HUES6 (cell line): ENCODE results near the gene DNAH8.

Experiments used
- H3K27ac ChIP-seq: 2 replicates; pipeline ENCODE4 v1.7.0; 2013; ENCODE audit warnings: low read depth, mild to moderate bottlenecking, low read length, inconsistent platforms
- H3K27me3 ChIP-seq: 2 replicates; pipeline ENCODE4 v1.6.1; 2013; ENCODE audit warnings: low read length; ENCODE audit not compliant: control insufficient read depth, insufficient read depth
- H3K36me3 ChIP-seq: 2 replicates; pipeline ENCODE4 v1.6.1; 2013; ENCODE audit warnings: low read length; ENCODE audit not compliant: control insufficient read depth, insufficient read depth
- H3K4me1 ChIP-seq: 2 replicates; pipeline ENCODE4 v1.6.1; 2013; ENCODE audit warnings: low read length; ENCODE audit not compliant: control insufficient read depth, insufficient read depth
- H3K4me3 ChIP-seq: 2 replicates; pipeline ENCODE4 v1.5.1; 2013; ENCODE audit warnings: low read depth, low read length
- H3K9ac ChIP-seq: one replicate; pipeline ENCODE4 v1.6.1; 2013; ENCODE audit warnings: mild to moderate bottlenecking, low read length
- H3K9me3 ChIP-seq: 2 replicates; pipeline ENCODE4 v1.6.1; 2013; ENCODE audit warnings: low read depth, low read length; ENCODE audit not compliant: control insufficient read depth, insufficient read depth

Gene DNAH8

DNA sequence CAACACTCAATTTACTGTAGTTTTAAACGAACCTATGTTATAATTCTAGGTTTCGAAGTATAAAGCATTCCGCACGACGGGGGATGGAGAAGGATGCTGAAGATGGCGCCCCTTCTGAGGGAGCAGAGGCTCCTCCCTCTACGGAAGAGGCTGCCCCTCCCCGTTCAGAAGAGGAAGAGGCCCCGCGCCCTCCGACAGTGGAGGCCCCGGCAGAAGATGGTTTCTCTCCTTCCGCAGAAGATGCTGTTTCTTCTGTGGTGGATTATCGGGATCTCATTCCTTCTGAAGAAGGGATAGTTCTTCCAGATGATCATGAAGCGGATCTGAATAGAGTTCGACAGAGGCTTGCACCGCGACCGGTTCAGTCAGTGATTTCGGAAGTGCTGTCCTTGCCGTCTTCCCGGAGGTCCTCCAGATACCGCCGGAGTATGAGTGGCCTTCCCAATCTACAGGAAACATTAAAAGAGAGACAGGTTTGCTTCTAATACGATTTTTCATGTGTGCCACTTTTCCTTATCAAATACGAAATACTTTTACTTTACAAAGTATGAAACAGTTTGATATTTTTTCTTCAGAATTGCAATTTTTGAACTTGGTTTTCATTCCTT is 7.7 kb downstream of the DNAH8 start:
- no peak overlapping the region for H3K9ac ChIP-seq

GRCh38 chr6:38723783-38724182 is 8.7 kb downstream of the DNAH8 start:
- H3K27ac ChIP-seq = no peak overlapping the region
- H3K36me3 ChIP-seq = no peaks in the 10 kb centered on the region
- H3K9me3 ChIP-seq = no peaks in the 10 kb centered on the region
- no peaks in the 10 kb centered on the region for H3K4me1 ChIP-seq
- H3K27me3 ChIP-seq = no peaks in the 10 kb centered on the region
- no peak overlapping the region for H3K4me3 ChIP-seq
- H3K9ac ChIP-seq = no peak overlapping the region

More for the DNA sequence above, 7.7 kb downstream of the DNAH8 start:
- Histone ChIP-seq H3K27me3 (no peaks in the 10 kb centered on the region), H3K4me1 (no peaks in the 10 kb centered on the region), H3K27ac (no peak overlapping the region), H3K9me3 (no peaks in the 10 kb centered on the region), H3K4me3 (no peak overlapping the region), H3K36me3 (no peaks in the 10 kb centered on the region)

- no peak overlapping the region for H3K27ac ChIP-seq
- no peak overlapping the region for H3K9ac ChIP-seq
- no peaks in the 10 kb centered on the region for H3K9me3 ChIP-seq
- H3K4me3 ChIP-seq = no peak overlapping the region
- no peaks in the 10 kb centered on the region for H3K36me3 ChIP-seq
- H3K4me1 ChIP-seq = no peaks in the 10 kb centered on the region
- no peaks in the 10 kb centered on the region for H3K27me3 ChIP-seq
Measured at GRCh38 chr6:38724343-38724742, 9.2 kb downstream of the DNAH8 start.

DNA sequence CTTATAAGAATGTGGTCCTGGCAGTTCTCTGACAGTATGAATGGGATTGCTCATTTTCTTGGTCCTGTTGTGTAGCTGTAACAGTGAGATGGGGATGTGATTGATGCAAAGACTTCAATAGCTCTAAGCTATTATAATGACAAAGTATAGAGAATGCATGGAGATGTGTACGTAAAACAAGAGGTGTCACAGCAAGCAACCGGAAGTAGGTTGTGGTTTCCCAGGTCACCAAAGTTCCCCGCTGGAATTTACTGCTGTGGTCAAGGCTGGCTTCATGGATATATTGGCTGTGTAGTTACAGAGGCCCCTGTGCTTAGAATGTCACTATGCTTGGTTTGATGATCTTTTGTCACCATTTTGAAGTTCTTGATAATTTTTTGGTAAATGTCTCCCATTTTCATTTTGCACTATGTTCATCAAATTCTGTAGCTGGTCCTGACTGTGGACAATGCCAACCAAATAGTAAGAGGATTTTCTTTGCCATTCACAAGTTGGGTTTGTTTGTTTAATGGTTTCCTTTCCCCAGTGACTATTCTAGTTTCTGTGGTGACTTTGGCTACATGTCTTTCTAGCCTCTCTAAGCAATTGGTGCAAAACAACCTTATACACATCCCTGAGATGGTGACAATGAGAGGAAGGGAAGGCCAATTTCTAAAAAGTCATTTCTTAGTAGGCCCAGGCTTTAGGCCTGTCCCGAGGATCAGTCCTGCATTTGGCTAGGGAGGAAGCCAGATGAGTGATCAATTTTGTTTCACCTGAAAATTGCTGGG is 10.5 kb downstream of the DNAH8 start:
- Histone ChIP-seq H3K9me3 (no peaks in the 10 kb centered on the region), H3K27me3 (no peaks in the 10 kb centered on the region), H3K4me1 (no peaks in the 10 kb centered on the region), H3K4me3 (no peak overlapping the region), H3K36me3 (no peaks in the 10 kb centered on the region), H3K27ac (no peak overlapping the region), H3K9ac (no peak overlapping the region)

DNA sequence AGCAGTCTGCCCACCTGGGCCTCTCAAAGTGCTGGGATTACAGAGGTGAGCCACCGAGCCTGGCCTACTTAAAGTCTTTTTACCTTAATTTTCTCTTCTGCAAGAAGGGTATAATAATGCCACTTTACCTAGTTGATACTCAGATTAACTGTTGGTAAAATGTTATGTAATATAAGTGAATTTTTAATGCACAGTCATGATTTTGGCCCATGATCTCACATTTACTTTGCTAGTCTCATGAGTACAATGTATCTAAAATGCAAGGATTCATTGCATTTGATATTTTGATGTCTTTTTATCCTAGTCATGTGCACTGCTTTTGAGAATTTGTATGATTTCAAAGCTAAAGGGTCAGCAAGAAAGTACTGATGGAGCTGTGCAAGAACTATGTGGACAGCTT is 13.1 kb downstream of the DNAH8 start:
- H3K27ac ChIP-seq = no peak overlapping the region
- H3K4me3 ChIP-seq = no peak overlapping the region
- no peaks in the 10 kb centered on the region for H3K36me3 ChIP-seq
- no peak overlapping the region for H3K9ac ChIP-seq
- no peaks in the 10 kb centered on the region for H3K27me3 ChIP-seq
- no peaks in the 10 kb centered on the region for H3K4me1 ChIP-seq
- H3K9me3 ChIP-seq = no peaks in the 10 kb centered on the region

- Histone ChIP-seq H3K36me3 (no peaks in the 10 kb centered on the region), H3K27me3 (no peaks in the 10 kb centered on the region), H3K4me3 (no peak overlapping the region), H3K4me1 (no peaks in the 10 kb centered on the region), H3K9ac (no peak overlapping the region), H3K9me3 (0 out of 2 replicates have a peak, but pooled peaks cover 3% of the 10 kb centered on the region), H3K27ac (no peak overlapping the region)
Measured at GRCh38 chr6:38730140-38730862, 15.2 kb downstream of the DNAH8 start.

GRCh38 chr6:38736951-38737350 is 21.8 kb downstream of the DNAH8 start:
- no peak overlapping the region for H3K27ac ChIP-seq
- no peaks in the 10 kb centered on the region for H3K4me1 ChIP-seq
- H3K4me3 ChIP-seq = no peak overlapping the region
- 0 out of 2 replicates have a peak, but pooled peaks cover 5% of the 10 kb centered on the region for H3K9me3 ChIP-seq
- no peak overlapping the region for H3K9ac ChIP-seq
- H3K27me3 ChIP-seq = no peaks in the 10 kb centered on the region
- no peaks in the 10 kb centered on the region for H3K36me3 ChIP-seq

DNA sequence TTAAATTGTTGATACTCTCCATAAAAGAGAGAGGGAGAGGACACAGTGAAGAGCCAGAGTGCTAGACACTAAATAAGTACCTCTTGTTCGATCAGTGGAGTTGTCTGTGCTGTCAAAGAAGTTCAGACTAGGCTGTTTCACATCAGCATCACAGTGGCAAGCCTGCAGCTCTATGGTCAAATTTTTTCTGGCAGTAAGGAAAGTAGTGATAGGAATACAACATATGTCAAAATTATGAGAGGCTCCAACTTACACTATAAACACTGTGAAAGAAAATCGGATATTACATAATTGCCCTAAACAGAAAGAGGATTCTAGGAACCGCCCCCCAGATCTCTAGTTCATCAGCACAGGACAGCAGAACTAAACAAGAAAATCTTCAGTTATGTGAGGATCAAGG is 23.1 kb downstream of the DNAH8 start:
- Histone ChIP-seq H3K4me1 (no peaks in the 10 kb centered on the region), H3K9ac (no peak overlapping the region), H3K27me3 (no peaks in the 10 kb centered on the region), H3K36me3 (no peaks in the 10 kb centered on the region), H3K9me3 (0 out of 2 replicates have a peak, but pooled peaks cover 5% of the 10 kb centered on the region), H3K27ac (no peak overlapping the region), H3K4me3 (no peak overlapping the region)

DNA sequence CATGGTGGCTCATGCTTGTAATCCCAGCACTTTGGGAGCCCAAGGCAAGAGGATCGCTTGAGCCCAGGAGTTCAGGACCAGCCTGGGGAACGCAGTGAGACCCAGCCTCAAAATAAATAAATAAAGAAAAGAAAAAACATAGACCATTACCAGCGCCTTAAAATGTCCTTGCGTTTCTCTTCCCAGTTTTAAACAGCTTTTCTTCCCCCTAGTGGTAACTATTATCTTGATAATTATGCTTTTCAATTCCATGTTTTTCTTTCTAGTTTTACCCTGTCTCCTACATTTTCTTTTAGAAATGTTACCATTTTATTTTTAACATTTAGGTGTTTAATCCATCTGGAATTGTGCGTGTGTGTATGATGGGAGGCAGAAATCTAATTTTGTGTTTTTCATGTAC is 24.4 kb downstream of the DNAH8 start:
- H3K27me3 ChIP-seq = no peaks in the 10 kb centered on the region
- H3K36me3 ChIP-seq = no peaks in the 10 kb centered on the region
- 0 out of 2 replicates have a peak, but pooled peaks cover 5% of the 10 kb centered on the region for H3K9me3 ChIP-seq
- H3K4me3 ChIP-seq = no peak overlapping the region
- no peak overlapping the region for H3K27ac ChIP-seq
- no peaks in the 10 kb centered on the region for H3K4me1 ChIP-seq
- H3K9ac ChIP-seq = no peak overlapping the region

- H3K36me3 ChIP-seq = no peaks in the 10 kb centered on the region
- H3K4me1 ChIP-seq = no peaks in the 10 kb centered on the region
- H3K27me3 ChIP-seq = no peaks in the 10 kb centered on the region
- H3K4me3 ChIP-seq = no peak overlapping the region
- no peak overlapping the region for H3K27ac ChIP-seq
- H3K9ac ChIP-seq = no peak overlapping the region
- H3K9me3 ChIP-seq = no peaks in the 10 kb centered on the region
Measured at GRCh38 chr6:38749473-38749872, 34.4 kb downstream of the DNAH8 start.
